OCI-LY1 (cell line): ENCODE measurements around the gene CCT7.
A peak's percentile ranks its signal among the peaks of the same experiment; 100 is the strongest.

ENCODE experiments used
- H2AFZ ChIP-seq: fragments of 200-600 bp; sonication (generic), shearing (Covaris generic); 2 replicates; pipeline ENCODE4 v1.6.0; 2014; ENCODE audit warnings: antibody characterized with exemption, mild to moderate bottlenecking, low read length
- H3F3A ChIP-seq: fragments of 200-600 bp; sonication (generic), shearing (Covaris generic); 2 replicates; pipeline ENCODE4 v1.6.0; 2014; ENCODE audit warnings: mild to moderate bottlenecking, antibody characterized with exemption, low read length, moderate library complexity; ENCODE audit not compliant: insufficient read depth
- H3K27ac ChIP-seq: fragments of 200-600 bp; sonication (generic); 2 replicates; pipeline ENCODE4 v1.5.1; 2014; ENCODE audit warnings: low read length, mixed run types, mild to moderate bottlenecking, low read depth; ENCODE audit not compliant: poor library complexity, severe bottlenecking
- H3K27me3 ChIP-seq: fragments of 200-600 bp; sonication (generic); 2 replicates; pipeline ENCODE4 v1.6.0; 2014; ENCODE audit warnings: antibody characterized with exemption, mild to moderate bottlenecking, low read length, moderate library complexity; ENCODE audit not compliant: insufficient read depth
- H3K36me3 ChIP-seq: fragments of 200-600 bp; sonication (generic); 2 replicates; pipeline ENCODE4 v1.6.1; 2014; ENCODE audit warnings: mild to moderate bottlenecking, antibody characterized with exemption, low read length, moderate library complexity, mixed read lengths; ENCODE audit not compliant: insufficient read depth
- H3K4me1 ChIP-seq: fragments of 200-600 bp; sonication (generic); 2 replicates; pipeline ENCODE4 v1.5.1; 2014; ENCODE audit warnings: mild to moderate bottlenecking, low read length, moderate library complexity; ENCODE audit not compliant: insufficient read depth, severe bottlenecking
- H3K4me2 ChIP-seq: fragments of 200-600 bp; sonication (generic), shearing (Covaris generic); 2 replicates; pipeline ENCODE4 v1.6.1; 2014; ENCODE audit warnings: low read length
- H3K4me3 ChIP-seq: fragments of 200-600 bp; sonication (generic); 2 replicates; pipeline ENCODE4 v1.5.1; 2014; ENCODE audit warnings: low read length, low read depth, mild to moderate bottlenecking, mixed read lengths; ENCODE audit not compliant: poor library complexity, severe bottlenecking
- H3K79me2 ChIP-seq: fragments of 200-600 bp; shearing (Covaris generic); 2 replicates; pipeline ENCODE4 v1.6.1; 2016; ENCODE audit warnings: mixed run types, low read length, mixed read lengths; ENCODE audit not compliant: insufficient read depth
- H3K9ac ChIP-seq: fragments of 200-600 bp; sonication (generic), shearing (Covaris generic); 2 replicates; pipeline ENCODE4 v1.6.1; 2014; ENCODE audit warnings: mild to moderate bottlenecking, low read length, mixed read lengths
- H3K9me2 ChIP-seq: fragments of 200-600 bp; sonication (generic), shearing (Covaris generic); 2 replicates; pipeline ENCODE4 v1.6.1; 2014; ENCODE audit warnings: low read depth, mild to moderate bottlenecking, low read length, mixed read lengths
- H3K9me3 ChIP-seq: fragments of 200-600 bp; shearing (Covaris generic); 2 replicates; pipeline ENCODE4 v1.6.1; 2014; ENCODE audit warnings: low read length, mixed read lengths
- H4K20me1 ChIP-seq: fragments of 200-600 bp; sonication (generic), shearing (Covaris generic); 2 replicates; pipeline ENCODE4 v1.6.0; 2016; ENCODE audit warnings: mild to moderate bottlenecking, low read length; ENCODE audit not compliant: insufficient read depth
- EZH2 ChIP-seq: fragments of 200-600 bp; sonication (generic), shearing (Covaris generic); IDR thresholded peaks from 2 replicates; pipeline ENCODE4 v1.8.0; 2017; ENCODE audit warnings: borderline replicate concordance, mixed run types, mild to moderate bottlenecking, antibody characterized with exemption, low read length, moderate library complexity, mixed read lengths
- TF ChIP-seq, protein P1 (sequence below): fragments of 200-600 bp; sonication (generic), shearing (Covaris generic); IDR thresholded peaks from 2 replicates; pipeline ENCODE4 v1.5.1; 2017; ENCODE audit warnings: mild to moderate bottlenecking, antibody characterized with exemption, low read length, moderate library complexity, mixed read lengths

CCT7 gene

DNA sequence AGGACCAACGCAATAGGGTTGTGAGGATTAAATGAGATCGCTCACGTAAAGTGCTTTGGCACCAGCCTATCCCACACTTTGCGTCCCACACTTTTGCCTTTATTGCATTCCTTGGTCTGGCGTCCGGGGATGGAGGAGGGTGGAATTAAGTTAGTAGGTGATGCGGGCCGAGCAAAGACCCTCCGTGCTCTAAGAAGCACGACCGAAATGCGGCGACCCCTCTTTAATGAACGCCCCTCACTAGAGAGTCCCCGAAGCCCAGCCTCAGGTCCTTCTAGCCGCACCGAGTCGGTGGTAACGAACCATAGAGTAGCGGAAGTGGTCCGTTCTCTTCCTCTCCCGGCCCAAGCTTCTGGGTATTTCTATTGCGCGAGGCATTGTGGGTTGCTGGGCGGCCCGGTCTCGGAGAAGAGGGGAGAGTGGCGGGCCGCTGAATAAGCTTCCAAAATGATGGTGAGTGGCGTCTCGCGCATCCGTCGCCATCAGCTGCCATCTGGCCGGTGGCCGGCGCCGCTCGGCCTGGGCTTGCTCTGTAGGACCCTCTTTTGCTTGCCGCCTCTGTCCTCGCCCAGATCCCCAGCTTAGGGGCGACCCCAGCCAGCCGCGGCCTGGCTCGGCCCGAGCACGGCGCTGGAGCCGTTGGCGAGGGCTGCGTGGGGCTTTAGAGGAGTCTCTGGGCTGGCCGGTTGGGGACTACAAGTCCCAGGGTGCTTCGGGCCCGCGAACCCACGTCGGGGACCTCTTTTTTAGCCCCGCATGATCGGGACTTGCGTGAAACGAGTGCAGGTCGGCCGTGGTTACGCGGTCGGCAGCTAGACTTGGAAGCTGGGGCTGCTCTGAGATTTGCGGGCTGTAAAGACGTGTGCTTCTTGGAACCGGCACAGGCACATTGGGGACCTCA lies at the start of gene CCT7:
Gene CCT7, plus strand, starts transcription at position 377 of the 901 bp plus-strand sequence. Its CDS starts 71 bp downstream, at position 448.
- Histone ChIP-seq H3F3A (no peaks in the 10 kb centered on the region), H3K4me1 (peaks cover 30% of the 10 kb centered on the region), H3K9me2 (no peaks in the 10 kb centered on the region), H3K4me2 (peak within 1 kb of the TSS; percentile 97), H3K79me2 (peaks cover 50% of the 10 kb centered on the region), H3K9me3 (no peaks in the 10 kb centered on the region), H3K27ac (peak within 1 kb of the TSS; percentile 76), H4K20me1 (no peaks in the 10 kb centered on the region; the same call in 1 of the 2 replicates), H3K36me3 (peaks cover 40% of the 10 kb centered on the region), H3K9ac (peak within 1 kb of the TSS; percentile 95), H3K4me3 (peak within 1 kb of the TSS; percentile 79), H2AFZ (no peak within 1 kb of the TSS), H3K27me3 (no peaks in the 10 kb centered on the region)
- TF ChIP-seq, protein P1, sequence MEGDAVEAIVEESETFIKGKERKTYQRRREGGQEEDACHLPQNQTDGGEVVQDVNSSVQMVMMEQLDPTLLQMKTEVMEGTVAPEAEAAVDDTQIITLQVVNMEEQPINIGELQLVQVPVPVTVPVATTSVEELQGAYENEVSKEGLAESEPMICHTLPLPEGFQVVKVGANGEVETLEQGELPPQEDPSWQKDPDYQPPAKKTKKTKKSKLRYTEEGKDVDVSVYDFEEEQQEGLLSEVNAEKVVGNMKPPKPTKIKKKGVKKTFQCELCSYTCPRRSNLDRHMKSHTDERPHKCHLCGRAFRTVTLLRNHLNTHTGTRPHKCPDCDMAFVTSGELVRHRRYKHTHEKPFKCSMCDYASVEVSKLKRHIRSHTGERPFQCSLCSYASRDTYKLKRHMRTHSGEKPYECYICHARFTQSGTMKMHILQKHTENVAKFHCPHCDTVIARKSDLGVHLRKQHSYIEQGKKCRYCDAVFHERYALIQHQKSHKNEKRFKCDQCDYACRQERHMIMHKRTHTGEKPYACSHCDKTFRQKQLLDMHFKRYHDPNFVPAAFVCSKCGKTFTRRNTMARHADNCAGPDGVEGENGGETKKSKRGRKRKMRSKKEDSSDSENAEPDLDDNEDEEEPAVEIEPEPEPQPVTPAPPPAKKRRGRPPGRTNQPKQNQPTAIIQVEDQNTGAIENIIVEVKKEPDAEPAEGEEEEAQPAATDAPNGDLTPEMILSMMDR = no peak
- no peak for TF ChIP-seq EZH2

DNA sequence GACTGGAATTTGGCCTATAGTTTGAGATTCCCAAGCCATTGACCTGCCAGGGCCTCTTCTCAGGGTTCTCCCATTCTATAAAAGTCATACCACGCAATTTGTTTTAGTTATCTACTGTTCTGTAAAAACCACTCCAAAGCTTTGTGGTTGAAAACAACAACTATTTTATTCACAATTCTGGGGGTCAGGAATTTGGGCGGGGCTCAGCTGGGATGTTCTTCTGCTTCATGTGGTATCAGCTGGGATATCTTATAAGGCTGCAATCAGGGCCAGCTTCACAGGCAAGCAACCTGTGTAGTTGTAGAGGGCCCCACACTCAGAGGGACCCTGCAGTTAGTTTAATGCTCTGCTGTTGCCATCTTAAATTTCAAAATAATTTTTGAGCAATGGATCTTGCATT lies 48.1 kb upstream of the CCT7 start:
- Histone ChIP-seq H4K20me1 (no peaks in the 10 kb centered on the region), H3K9me3 (no peaks in the 10 kb centered on the region), H3K4me3 (no peak overlapping the region), H3K9ac (no peak overlapping the region), H3K27me3 (no peaks in the 10 kb centered on the region), H3K36me3 (no peaks in the 10 kb centered on the region), H3K27ac (no peak overlapping the region), H3F3A (no peaks in the 10 kb centered on the region), H3K4me2 (no peak overlapping the region), H2AFZ (no peak overlapping the region), H3K9me2 (no peaks in the 10 kb centered on the region), H3K79me2 (no peaks in the 10 kb centered on the region), H3K4me1 (no peaks in the 10 kb centered on the region)
- TF ChIP-seq, protein P1 = no peak
- TF ChIP-seq EZH2 = no peak

- H3K4me1 ChIP-seq = no peaks in the 10 kb centered on the region
- TF ChIP-seq, protein P1 = no peak
- TF ChIP-seq EZH2 = no peak
- no peaks in the 10 kb centered on the region for H3K9me3 ChIP-seq
- H3K36me3 ChIP-seq = no peaks in the 10 kb centered on the region
- no peak overlapping the region for H3K27ac ChIP-seq
- no peaks in the 10 kb centered on the region for H4K20me1 ChIP-seq
- H3K27me3 ChIP-seq = no peaks in the 10 kb centered on the region
- H2AFZ ChIP-seq = no peak overlapping the region
- no peaks in the 10 kb centered on the region for H3K9me2 ChIP-seq
- no peak overlapping the region for H3K9ac ChIP-seq
- no peak overlapping the region for H3K4me3 ChIP-seq
- no peaks in the 10 kb centered on the region for H3K79me2 ChIP-seq
- no peaks in the 10 kb centered on the region for H3F3A ChIP-seq
- H3K4me2 ChIP-seq = no peak overlapping the region
Measured at GRCh38 chr2:73187549-73187948, 46.6 kb upstream of the CCT7 start.
